H1 (cell line): ENCODE results near the gene MAP10.

Source experiments
- CHD7 ChIP-seq: fragments of 300-600 bp; sonication (generic); IDR thresholded peaks from 2 replicates; pipeline ENCODE4 v1.7.1; 2012; ENCODE audit warnings: low read length, moderate library complexity, mild to moderate bottlenecking, inconsistent platforms; ENCODE audit not compliant: insufficient replicate concordance
- CTCF ChIP-seq, 3 experiments: IDR thresholded peaks; 1 replicate in 2 of 3; 2 replicates in 1 of 3; pipeline versions ENCODE4 v1.5.1 to v1.6.1; 2011; ENCODE audit warnings: low read length in 3 of 3, mild to moderate bottlenecking in 3 of 3, inconsistent platforms in 2 of 3, low read depth in 1 of 3, moderate library complexity in 1 of 3; ENCODE audit not compliant: insufficient read depth in 1 of 3; ENCODE audit errors: control extremely low read depth in 1 of 3
- EP300 ChIP-seq, 2 experiments: IDR thresholded peaks; 1 replicate in 1 of 2; 2 replicates in 1 of 2; pipeline ENCODE4 v1.6.1; 2011 to 2012; ENCODE audit warnings: low read depth in 2 of 2, low read length in 2 of 2, mild to moderate bottlenecking in 2 of 2, borderline replicate concordance in 1 of 2, inconsistent platforms in 1 of 2, moderate library complexity in 1 of 2
- RNF2 ChIP-seq: fragments of 200-900, 300-1000 bp; sonication (generic); IDR thresholded peaks from 2 replicates; pipeline ENCODE4 v1.7.1; 2016; ENCODE audit warnings: borderline replicate concordance, low read depth, mild to moderate bottlenecking, antibody characterized with exemption, low read length; ENCODE audit not compliant: poor library complexity, severe bottlenecking; ENCODE audit errors: missing control alignments

- TF ChIP-seq CTCF (IDR thresholded peaks at IDR 0.05; ENCODE audit: control extremely low read depth in 1 of 3, insufficient read depth in 1 of 3, low read depth in 1 of 3, low read length in 3 of 3) (no peak), RNF2 (no peak), CHD7 (no peak), EP300 (IDR thresholded peaks at IDR 0.05; ENCODE audit: borderline replicate concordance in 1 of 2, low read depth in 2 of 2, low read length in 2 of 2) (no peak)
Measured at GRCh38 chr1:232837087-232837486, 31.9 kb downstream of the MAP10 start.
